Measurements from ENCODE around the gene RICTOR. TPM values are rescaled to one million over a fixed set of nuclear protein-coding genes. Genes with fewer than 3 reads are reported as not detected.

The RICTOR gene
- polyA plus RNA-seq, 1 donor from 2014 or later, result 12.9 TPM

DNA sequence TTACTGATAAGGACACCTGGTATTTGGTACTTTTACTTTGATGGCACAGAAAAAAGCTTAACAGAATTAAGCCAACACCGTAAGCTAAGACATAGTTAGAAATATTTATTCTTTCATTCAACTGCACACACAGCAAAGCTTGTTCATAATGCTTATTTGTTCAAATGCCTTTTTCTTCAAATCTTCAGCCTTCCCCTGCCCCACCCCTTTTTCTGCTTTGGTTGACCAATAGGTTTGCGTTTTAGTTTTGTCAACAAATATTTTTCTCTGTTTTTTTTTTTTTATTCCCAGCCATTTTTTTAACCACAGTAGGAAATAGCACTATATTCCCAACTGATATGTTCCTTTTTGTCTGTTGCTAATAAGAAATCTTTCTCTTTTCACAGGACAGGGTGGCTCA lies 4.9 kb upstream of the RICTOR start:
- Histone ChIP-seq H3K4me3 (ENCODE audit: low read length) (no peak overlapping the region), H3K9me2 (ENCODE audit: insufficient read depth, low read length) (no peaks in the 10 kb centered on the region), H3F3A (ENCODE audit: insufficient read depth, low read length, poor library complexity, severe bottlenecking) (no peaks in the 10 kb centered on the region), H3K9ac (ENCODE audit: low read length) (no peak overlapping the region), H3K36me3 (ENCODE audit: insufficient read depth, low read length) (no peaks in the 10 kb centered on the region), H3K4me2 (ENCODE audit: low read length) (no peak overlapping the region), H3K9me3 (ENCODE audit: low read length) (no peaks in the 10 kb centered on the region), H3K27ac (ENCODE audit: low read length) (no peak overlapping the region), H3K27me3 (ENCODE audit: insufficient read depth, low read depth, low read length) (no peaks in the 10 kb centered on the region), H2AFZ (ENCODE audit: low read depth, low read length) (no peak overlapping the region), H4K20me1 (ENCODE audit: insufficient read depth) (no peaks in the 10 kb centered on the region), H3K79me2 (replicated peaks; ENCODE audit: insufficient read depth, low read length) (no peaks in the 10 kb centered on the region)
- TF ChIP-seq, protein P1, sequence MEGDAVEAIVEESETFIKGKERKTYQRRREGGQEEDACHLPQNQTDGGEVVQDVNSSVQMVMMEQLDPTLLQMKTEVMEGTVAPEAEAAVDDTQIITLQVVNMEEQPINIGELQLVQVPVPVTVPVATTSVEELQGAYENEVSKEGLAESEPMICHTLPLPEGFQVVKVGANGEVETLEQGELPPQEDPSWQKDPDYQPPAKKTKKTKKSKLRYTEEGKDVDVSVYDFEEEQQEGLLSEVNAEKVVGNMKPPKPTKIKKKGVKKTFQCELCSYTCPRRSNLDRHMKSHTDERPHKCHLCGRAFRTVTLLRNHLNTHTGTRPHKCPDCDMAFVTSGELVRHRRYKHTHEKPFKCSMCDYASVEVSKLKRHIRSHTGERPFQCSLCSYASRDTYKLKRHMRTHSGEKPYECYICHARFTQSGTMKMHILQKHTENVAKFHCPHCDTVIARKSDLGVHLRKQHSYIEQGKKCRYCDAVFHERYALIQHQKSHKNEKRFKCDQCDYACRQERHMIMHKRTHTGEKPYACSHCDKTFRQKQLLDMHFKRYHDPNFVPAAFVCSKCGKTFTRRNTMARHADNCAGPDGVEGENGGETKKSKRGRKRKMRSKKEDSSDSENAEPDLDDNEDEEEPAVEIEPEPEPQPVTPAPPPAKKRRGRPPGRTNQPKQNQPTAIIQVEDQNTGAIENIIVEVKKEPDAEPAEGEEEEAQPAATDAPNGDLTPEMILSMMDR (IDR thresholded peaks at IDR 0.05; ENCODE audit: poor library complexity, severe bottlenecking), result no peak
- TF ChIP-seq SMC3 (conservative IDR thresholded peaks at IDR 0.05; ENCODE audit: poor library complexity) (no peak), MXI1 (conservative IDR thresholded peaks at IDR 0.05; ENCODE audit: poor library complexity, severe bottlenecking) (no peak), EP300 (conservative IDR thresholded peaks at IDR 0.05; ENCODE audit: poor library complexity, severe bottlenecking) (no peak), RAD21 (conservative IDR thresholded peaks at IDR 0.05) (no peak), EZH2 (IDR thresholded peaks at IDR 0.05; ENCODE audit: borderline replicate concordance, insufficient read depth, low read length, poor library complexity, severe bottlenecking) (no peak), TAF1 (IDR thresholded peaks at IDR 0.05; ENCODE audit: low read depth) (no peak), POLR2AphosphoS5 (IDR thresholded peaks at IDR 0.05) (no peak)
- TF ChIP-seq, protein P2, sequence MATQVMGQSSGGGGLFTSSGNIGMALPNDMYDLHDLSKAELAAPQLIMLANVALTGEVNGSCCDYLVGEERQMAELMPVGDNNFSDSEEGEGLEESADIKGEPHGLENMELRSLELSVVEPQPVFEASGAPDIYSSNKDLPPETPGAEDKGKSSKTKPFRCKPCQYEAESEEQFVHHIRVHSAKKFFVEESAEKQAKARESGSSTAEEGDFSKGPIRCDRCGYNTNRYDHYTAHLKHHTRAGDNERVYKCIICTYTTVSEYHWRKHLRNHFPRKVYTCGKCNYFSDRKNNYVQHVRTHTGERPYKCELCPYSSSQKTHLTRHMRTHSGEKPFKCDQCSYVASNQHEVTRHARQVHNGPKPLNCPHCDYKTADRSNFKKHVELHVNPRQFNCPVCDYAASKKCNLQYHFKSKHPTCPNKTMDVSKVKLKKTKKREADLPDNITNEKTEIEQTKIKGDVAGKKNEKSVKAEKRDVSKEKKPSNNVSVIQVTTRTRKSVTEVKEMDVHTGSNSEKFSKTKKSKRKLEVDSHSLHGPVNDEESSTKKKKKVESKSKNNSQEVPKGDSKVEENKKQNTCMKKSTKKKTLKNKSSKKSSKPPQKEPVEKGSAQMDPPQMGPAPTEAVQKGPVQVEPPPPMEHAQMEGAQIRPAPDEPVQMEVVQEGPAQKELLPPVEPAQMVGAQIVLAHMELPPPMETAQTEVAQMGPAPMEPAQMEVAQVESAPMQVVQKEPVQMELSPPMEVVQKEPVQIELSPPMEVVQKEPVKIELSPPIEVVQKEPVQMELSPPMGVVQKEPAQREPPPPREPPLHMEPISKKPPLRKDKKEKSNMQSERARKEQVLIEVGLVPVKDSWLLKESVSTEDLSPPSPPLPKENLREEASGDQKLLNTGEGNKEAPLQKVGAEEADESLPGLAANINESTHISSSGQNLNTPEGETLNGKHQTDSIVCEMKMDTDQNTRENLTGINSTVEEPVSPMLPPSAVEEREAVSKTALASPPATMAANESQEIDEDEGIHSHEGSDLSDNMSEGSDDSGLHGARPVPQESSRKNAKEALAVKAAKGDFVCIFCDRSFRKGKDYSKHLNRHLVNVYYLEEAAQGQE (IDR thresholded peaks at IDR 0.05; ENCODE audit: borderline replicate concordance), result no peak

DNA sequence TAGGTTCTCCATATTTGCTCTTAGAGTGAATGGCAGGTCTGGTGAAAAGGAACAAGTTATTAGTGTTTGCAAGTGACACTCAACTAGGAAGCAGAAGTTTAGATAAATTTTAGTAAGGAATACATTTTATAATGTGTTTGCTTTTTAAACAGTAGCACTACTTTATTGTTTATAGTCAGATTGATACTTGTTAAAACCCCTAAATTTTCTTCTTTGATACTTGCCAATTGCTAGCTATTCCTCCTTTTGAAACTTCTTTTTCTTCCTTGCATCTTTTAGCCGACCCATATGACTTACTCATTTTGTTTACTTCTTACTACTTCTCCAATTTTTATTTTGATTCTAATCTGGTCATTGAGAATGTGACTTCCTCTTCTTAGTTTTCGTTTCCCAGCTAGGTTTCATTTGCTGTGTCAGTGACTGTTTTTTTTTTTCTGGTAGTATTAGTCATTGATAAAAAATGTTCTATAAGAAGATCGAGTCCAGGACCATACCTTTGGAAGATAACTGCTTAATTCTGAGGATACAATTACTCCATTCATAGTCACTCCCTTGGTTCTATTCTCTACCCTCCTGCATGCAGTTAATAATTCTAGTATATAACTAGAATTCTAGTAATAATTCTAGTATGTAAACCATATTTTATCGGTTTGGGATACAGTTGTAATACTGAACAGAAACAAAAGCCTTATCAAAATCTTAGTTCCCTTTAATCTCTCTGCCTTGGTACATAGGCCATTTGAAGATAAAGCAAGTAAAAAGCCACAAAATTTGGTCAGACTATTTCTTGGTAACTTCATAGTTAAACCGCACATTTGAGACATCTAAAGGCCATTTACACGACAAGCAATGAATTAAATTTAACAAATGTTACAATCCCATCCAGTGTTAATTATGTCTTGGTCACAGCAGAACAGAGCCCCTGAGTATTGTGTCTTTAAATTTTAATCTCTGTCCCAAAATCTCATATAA lies 2.8 kb upstream of the RICTOR start:
- Histone ChIP-seq H3K4me2 (ENCODE audit: low read length) (no peak overlapping the region), H3K9ac (ENCODE audit: low read length) (no peak overlapping the region), H3K9me3 (ENCODE audit: low read length) (no peaks in the 10 kb centered on the region), H3F3A (ENCODE audit: insufficient read depth, low read length, poor library complexity, severe bottlenecking) (no peaks in the 10 kb centered on the region), H4K20me1 (ENCODE audit: insufficient read depth) (no peaks in the 10 kb centered on the region), H3K4me3 (ENCODE audit: low read length) (no peak overlapping the region), H3K27me3 (ENCODE audit: insufficient read depth, low read depth, low read length) (no peaks in the 10 kb centered on the region), H2AFZ (ENCODE audit: low read depth, low read length) (no peak overlapping the region), H3K79me2 (replicated peaks; ENCODE audit: insufficient read depth, low read length) (peaks cover 11% of the 10 kb centered on the region), H3K27ac (ENCODE audit: low read length) (no peak overlapping the region), H3K9me2 (ENCODE audit: insufficient read depth, low read length) (no peaks in the 10 kb centered on the region), H3K36me3 (ENCODE audit: insufficient read depth, low read length) (no peaks in the 10 kb centered on the region)
- TF ChIP-seq RAD21 (conservative IDR thresholded peaks at IDR 0.05) (no peak), EZH2 (IDR thresholded peaks at IDR 0.05; ENCODE audit: borderline replicate concordance, insufficient read depth, low read length, poor library complexity, severe bottlenecking) (no peak), POLR2AphosphoS5 (IDR thresholded peaks at IDR 0.05) (no peak), EP300 (conservative IDR thresholded peaks at IDR 0.05; ENCODE audit: poor library complexity, severe bottlenecking) (no peak), MXI1 (conservative IDR thresholded peaks at IDR 0.05; ENCODE audit: poor library complexity, severe bottlenecking) (no peak), SMC3 (conservative IDR thresholded peaks at IDR 0.05; ENCODE audit: poor library complexity) (no peak)
- TF ChIP-seq, protein P1 (IDR thresholded peaks at IDR 0.05; ENCODE audit: poor library complexity, severe bottlenecking), result no peak

Data from neural cell (in vitro differentiated cells).